Calu3 (cell line): ENCODE measurements around the gene ANO9. TPM values are rescaled to one million over a fixed set of nuclear protein-coding genes. Genes with fewer than 3 reads are reported as not detected.

Experiments used
- BruUV-seq: library from RNA; stranded (reverse); fragments of 400-500 nt; replicated peaks from 2 replicates; lab custom pipeline; 2021; lab: Mats Ljungman, UMichigan
- CTCF ChIA-PET: fragments of 300-600 bp; sonication (Branson Sonifier 250); formaldehyde crosslinking; loops from one replicate; lab custom pipeline; 2022; ENCODE audit warnings: antibody characterized with exemption; lab: Charles Lee
- DNase-seq: peaks from one replicate; pipeline ENCODE4 v3.0.0; 2022
- H3K27ac Mint-ChIP-seq: one replicate; pipeline ENCODE4 v1.8.0; 2022; ENCODE audit warnings: mixed read lengths; ENCODE audit not compliant: unreplicated experiment
- H3K27me3 Mint-ChIP-seq: one replicate; pipeline ENCODE4 v1.8.0; 2022; ENCODE audit warnings: mixed read lengths; ENCODE audit not compliant: unreplicated experiment
- H3K36me3 Mint-ChIP-seq: one replicate; pipeline ENCODE4 v1.8.0; 2022; ENCODE audit warnings: mild to moderate bottlenecking, moderate library complexity, mixed read lengths; ENCODE audit not compliant: insufficient read depth, unreplicated experiment
- H3K4me1 Mint-ChIP-seq: one replicate; pipeline ENCODE4 v1.8.0; 2022; ENCODE audit warnings: mild to moderate bottlenecking, low read depth, mixed read lengths; ENCODE audit not compliant: unreplicated experiment
- H3K4me3 Mint-ChIP-seq: one replicate; pipeline ENCODE4 v1.8.0; 2022; ENCODE audit warnings: mild to moderate bottlenecking, low read depth, moderate library complexity, mixed read lengths; ENCODE audit not compliant: unreplicated experiment
- H3K9me3 Mint-ChIP-seq: one replicate; pipeline ENCODE4 v1.8.0; 2022; ENCODE audit warnings: low read depth, mixed read lengths; ENCODE audit not compliant: unreplicated experiment
- CTCF ChIP-seq: fragments of 200-600 bp; IDR thresholded peaks from one replicate; pipeline ENCODE4 v1.8.0; 2022; ENCODE audit warnings: antibody characterized with exemption; ENCODE audit not compliant: unreplicated experiment
- intact Hi-C: fragments of 100-400 bp; cut with micrococcal nuclease; formaldehyde crosslinking; loops from one replicate; pipeline ENCODE4 v1.10.0; 2022; ENCODE audit not compliant: unreplicated experiment
- total RNA-seq: library from RNA; stranded (reverse); gene quantifications from 2 replicates; pipeline ENCODE4 v1.2.3, GENCODE V29; 2022

ANO9 gene
- total RNA-seq, 1 experiment from 2014 or later, result 27.2 TPM

GRCh38 chr11:406796-407650 lies 34.8 kb downstream of the ANO9 start:
- no peak for DNase-seq
- H3K27me3 Mint-ChIP-seq, result no peaks in the 10 kb centered on the region
- H3K36me3 Mint-ChIP-seq, result peaks cover 62% of the 10 kb centered on the region
- intact Hi-C loops, result no loop called here
- no TSS peak for BruUV-seq
- H3K9me3 Mint-ChIP-seq, result no peaks in the 10 kb centered on the region
- CTCF ChIA-PET, result interaction anchor here (0.5 to 1.3 kb wide), 2 partner anchors 41 to 144 kb away, joined by 3 read pairs; no protein-coding TSS in a partner anchor
- no peak overlapping the region for H3K4me3 Mint-ChIP-seq
- no peaks in the 10 kb centered on the region for H3K4me1 Mint-ChIP-seq
- no peak for TF ChIP-seq CTCF
- no peak overlapping the region for H3K27ac Mint-ChIP-seq

GRCh38 chr11:405954-406795 lies 35.6 kb downstream of the ANO9 start:
- BruUV-seq, result TSS peak; percentile 66
- H3K27ac Mint-ChIP-seq, result no peak overlapping the region
- H3K4me3 Mint-ChIP-seq, result no peak overlapping the region
- CTCF ChIA-PET, result no interaction called here
- TF ChIP-seq CTCF, result no peak
- H3K36me3 Mint-ChIP-seq, result peaks cover 62% of the 10 kb centered on the region
- no peaks in the 10 kb centered on the region for H3K27me3 Mint-ChIP-seq
- intact Hi-C loops, result no loop called here
- H3K4me1 Mint-ChIP-seq, result no peaks in the 10 kb centered on the region
- no peak for DNase-seq
- no peaks in the 10 kb centered on the region for H3K9me3 Mint-ChIP-seq

- intact Hi-C loops, result no loop called here
- H3K27me3 Mint-ChIP-seq, result no peaks in the 10 kb centered on the region
- peak overlapping the region; percentile 67 for H3K27ac Mint-ChIP-seq
- H3K9me3 Mint-ChIP-seq, result no peaks in the 10 kb centered on the region
- no peak for DNase-seq
- no peak overlapping the region for H3K4me3 Mint-ChIP-seq
- TF ChIP-seq CTCF, result no peak
- CTCF ChIA-PET, result no interaction called here
- H3K36me3 Mint-ChIP-seq, result peaks cover 62% of the 10 kb centered on the region
- H3K4me1 Mint-ChIP-seq, result no peaks in the 10 kb centered on the region
- no TSS peak for BruUV-seq
Measured at GRCh38 chr11:405323-405953, 36.4 kb downstream of the ANO9 start.

GRCh38 chr11:404551-405264 lies 37.1 kb downstream of the ANO9 start:
- DNase-seq, result no peak
- no peaks in the 10 kb centered on the region for H3K27me3 Mint-ChIP-seq
- H3K36me3 Mint-ChIP-seq, result peaks cover 65% of the 10 kb centered on the region
- CTCF ChIA-PET, result no interaction called here
- no peak overlapping the region for H3K4me3 Mint-ChIP-seq
- intact Hi-C loops, result no loop called here
- peak overlapping the region; percentile 67 for H3K27ac Mint-ChIP-seq
- H3K9me3 Mint-ChIP-seq, result no peaks in the 10 kb centered on the region
- TF ChIP-seq CTCF, result no peak
- BruUV-seq, result TSS peak; percentile 93
- no peaks in the 10 kb centered on the region for H3K4me1 Mint-ChIP-seq
